ENCODE data around the gene GDPD5. TPM values are rescaled to one million over a fixed set of nuclear protein-coding genes. Genes with fewer than 3 reads are reported as not detected.

GDPD5 gene
- total RNA-seq, 1 experiment from 2014 or later, result 7.8 TPM

GRCh38 chr11:75490221-75491181 is 35.2 kb downstream of the GDPD5 start:
- Histone ChIP-seq H2BK15ac (ENCODE audit: low read depth, low read length) (no peak overlapping the region), H3T11ph (ENCODE audit: low read length) (no peak overlapping the region), H2AK5ac (ENCODE audit: insufficient read length, low read length) (no peak overlapping the region), H4K20me1 (ENCODE audit: control insufficient read depth, insufficient read depth, insufficient read length) (no peaks in the 10 kb centered on the region), H2BK12ac (ENCODE audit: insufficient read length, low read depth, low read length) (peak overlapping the region; percentile 6), H4K8ac (replicated peaks; ENCODE audit: insufficient read length, low read depth, low read length) (no peak overlapping the region), H3K14ac (ENCODE audit: insufficient read depth, low read length) (0 out of 2 replicates have a peak overlapping the region, but pooled peaks have one; percentile 64), H3K23me2 (ENCODE audit: insufficient read length, low read depth, low read length, poor library complexity, severe bottlenecking) (no peaks in the 10 kb centered on the region), H2AFZ (ENCODE audit: low read length) (no peak overlapping the region), H3K18ac (ENCODE audit: insufficient read length, low read depth, low read length) (peak overlapping the region; percentile 81), H3K79me2 (ENCODE audit: insufficient read depth, low read length) (no peaks in the 10 kb centered on the region), H2BK5ac (ENCODE audit: insufficient read length, low read length) (no peak overlapping the region), H3K23ac (ENCODE audit: insufficient read length, low read depth, low read length) (no peak overlapping the region), H3K9ac (ENCODE audit: extremely low read depth, insufficient read length, low read length) (peak overlapping the region; percentile 21), H3K4me1 (ENCODE audit: insufficient read depth, low read length) (peaks cover 2% of the 10 kb centered on the region; the same call in 1 of the 2 replicates), H4K5ac (ENCODE audit: insufficient read length, low read depth, low read length) (no peak overlapping the region), H3K56ac (ENCODE audit: insufficient read length, low read depth, low read length) (no peak overlapping the region), H4K91ac (ENCODE audit: insufficient read length, low read depth, low read length) (no peak overlapping the region), H3K4ac (ENCODE audit: low read depth, low read length) (no peak overlapping the region), H2BK20ac (ENCODE audit: low read depth, low read length, poor library complexity, severe bottlenecking) (no peak overlapping the region), H3K4me2 (ENCODE audit: insufficient read depth, insufficient read length, low read length) (peak overlapping the region; percentile 31), H3K79me1 (ENCODE audit: insufficient read depth, low read depth, low read length, poor library complexity, severe bottlenecking) (no peaks in the 10 kb centered on the region), H3K9me3 (ENCODE audit: control insufficient read depth, low read depth, low read length) (no peaks in the 10 kb centered on the region), H3K27ac (ENCODE audit: insufficient read length, low read depth, low read length) (no peak overlapping the region), H3K27me3 (ENCODE audit: insufficient read depth, low read length) (no peaks in the 10 kb centered on the region), H2BK120ac (ENCODE audit: low read depth, low read length, poor library complexity, severe bottlenecking) (no peak overlapping the region)
- Mint-ChIP-seq H3K36me3 (ENCODE audit: insufficient read depth in 1 of 3, low read depth in 3 of 3) (no peaks in the 10 kb centered on the region), H3K9me3 (no peaks in the 10 kb centered on the region), H3K4me1 (peaks cover 20 to 24% of the 10 kb centered on the region in 2 experiments), H3K27me3 (ENCODE audit: low read depth) (no peaks in the 10 kb centered on the region), H3K4me3 (no peak overlapping the region; a peak in 1 of 5 replicates), H3K27ac (peak overlapping the region; percentile 35 to 97 (median 95); a peak in 3 of 7 replicates)
- WGBS (ENCODE audit: extremely low coverage, insufficient read length, low lambda C conversion rate), result no CpG with 5 or more reads among the region's 13 CpGs
- DNase-seq, result peak; percentile 73
- no peak for TF ChIP-seq CTCF (conservative IDR thresholded peaks at IDR 0.05)
